ENCODE data around the gene SECTM1. TPM values are rescaled to one million over a fixed set of nuclear protein-coding genes. Genes with fewer than 3 reads are reported as not detected.

SECTM1 gene
- total and polyA plus RNA-seq, 9 of the 15 experiments (the other 6 are each of a cell fraction or from before 2014, with no cell fraction given), result 0.11 to 0.46 (median 0.18) TPM; not detected in 6

DNA sequence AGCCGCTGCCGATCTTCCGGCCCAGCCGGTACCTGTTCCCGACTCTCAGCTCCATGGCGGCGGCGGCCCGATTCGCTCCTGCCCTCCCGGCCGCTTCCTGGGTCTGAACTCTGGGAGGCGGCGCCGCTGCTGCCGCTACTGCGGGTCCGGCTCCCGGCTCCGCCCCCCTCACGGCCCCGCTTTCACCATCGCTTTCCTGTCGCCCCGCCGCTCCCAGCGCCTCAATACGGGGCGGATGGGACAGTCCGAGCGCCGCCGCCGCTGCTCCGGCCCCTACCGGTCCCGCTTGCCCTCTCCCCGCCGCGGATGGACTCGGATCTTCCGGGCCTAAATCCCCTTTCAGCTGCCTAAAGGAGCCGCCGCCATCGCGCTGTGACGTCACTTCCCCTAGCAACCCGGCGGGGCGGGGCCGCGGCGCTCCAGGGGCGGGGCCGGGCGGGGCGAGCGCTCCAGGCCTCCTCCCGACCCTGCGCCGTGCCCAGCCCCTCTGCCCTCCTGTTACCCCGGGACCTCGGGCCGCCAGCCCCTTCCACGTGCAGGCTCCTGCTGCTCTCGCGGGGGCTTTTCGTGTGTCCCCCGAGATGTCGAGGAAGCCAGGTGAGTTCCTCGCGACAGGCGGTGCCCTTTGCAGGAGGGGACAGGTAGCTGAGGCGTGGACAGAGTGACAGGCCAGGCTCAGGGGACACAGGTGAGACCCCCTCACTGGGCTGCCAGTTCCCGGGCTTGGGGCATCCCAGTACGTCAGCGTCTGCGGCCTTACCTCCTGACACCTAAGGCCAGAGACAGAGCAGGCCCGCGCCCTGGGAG is 60.0 kb downstream of the SECTM1 start, which contains the start of gene CSNK1D (continued):
- TF ChIP-seq, protein P1, sequence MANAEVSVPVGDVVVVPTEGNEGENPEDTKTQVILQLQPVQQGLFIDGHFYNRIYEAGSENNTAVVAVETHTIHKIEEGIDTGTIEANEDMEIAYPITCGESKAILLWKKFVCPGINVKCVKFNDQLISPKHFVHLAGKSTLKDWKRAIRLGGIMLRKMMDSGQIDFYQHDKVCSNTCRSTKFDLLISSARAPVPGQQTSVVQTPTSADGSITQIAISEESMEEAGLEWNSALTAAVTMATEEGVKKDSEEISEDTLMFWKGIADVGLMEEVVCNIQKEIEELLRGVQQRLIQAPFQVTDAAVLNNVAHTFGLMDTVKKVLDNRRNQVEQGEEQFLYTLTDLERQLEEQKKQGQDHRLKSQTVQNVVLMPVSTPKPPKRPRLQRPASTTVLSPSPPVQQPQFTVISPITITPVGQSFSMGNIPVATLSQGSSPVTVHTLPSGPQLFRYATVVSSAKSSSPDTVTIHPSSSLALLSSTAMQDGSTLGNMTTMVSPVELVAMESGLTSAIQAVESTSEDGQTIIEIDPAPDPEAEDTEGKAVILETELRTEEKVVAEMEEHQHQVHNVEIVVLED (CRISPR knock-in tag; IDR thresholded peaks at IDR 0.05), result peak; percentile 58
- peak; percentile 36; the same call in 1 of the 2 replicates for TF ChIP-seq KLF6 (CRISPR knock-in tag; IDR thresholded peaks at IDR 0.05; ENCODE audit: borderline replicate concordance)
- peak; percentile 87 for TF ChIP-seq MYC (IDR thresholded peaks at IDR 0.05; ENCODE audit: low read depth, low read length)
- TF ChIP-seq MYC (CRISPR knock-in tag; IDR thresholded peaks at IDR 0.05; ENCODE audit: borderline replicate concordance, low read depth), result no peak
- peak; percentile 55 to 57 for TF ChIP-seq NRF1 (conservative IDR thresholded peaks at IDR 0.05 in 1 of 2, IDR thresholded peaks at IDR 0.05 in 1 of 2)
- peak; percentile 39; the same call in 1 of the 2 replicates for TF ChIP-seq RNF2 (IDR thresholded peaks at IDR 0.05)
- peak in 1 of 2 experiments; percentile 87; a peak in 1 of 4 replicates for TF ChIP-seq NONO (IDR thresholded peaks at IDR 0.05; ENCODE audit: low read depth in 2 of 2, low read length in 1 of 2)
- TF ChIP-seq SMAD4 (CRISPR knock-in tag; conservative IDR thresholded peaks at IDR 0.05), result peak; percentile 54; the same call in 1 of the 2 replicates
- TF ChIP-seq, protein P2, sequence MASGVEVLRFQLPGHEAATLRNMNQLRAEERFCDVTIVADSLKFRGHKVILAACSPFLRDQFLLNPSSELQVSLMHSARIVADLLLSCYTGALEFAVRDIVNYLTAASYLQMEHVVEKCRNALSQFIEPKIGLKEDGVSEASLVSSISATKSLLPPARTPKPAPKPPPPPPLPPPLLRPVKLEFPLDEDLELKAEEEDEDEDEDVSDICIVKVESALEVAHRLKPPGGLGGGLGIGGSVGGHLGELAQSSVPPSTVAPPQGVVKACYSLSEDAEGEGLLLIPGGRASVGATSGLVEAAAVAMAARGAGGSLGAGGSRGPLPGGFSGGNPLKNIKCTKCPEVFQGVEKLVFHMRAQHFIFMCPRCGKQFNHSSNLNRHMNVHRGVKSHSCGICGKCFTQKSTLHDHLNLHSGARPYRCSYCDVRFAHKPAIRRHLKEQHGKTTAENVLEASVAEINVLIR (CRISPR knock-in tag; IDR thresholded peaks at IDR 0.05), result peak; percentile 87
- TF ChIP-seq ELF2 (CRISPR knock-in tag; IDR thresholded peaks at IDR 0.05), result 0 out of 2 replicates have a peak, but pooled peaks have one; percentile 56
- TF ChIP-seq PHTF2 (CRISPR knock-in tag; IDR thresholded peaks at IDR 0.05), result no peak
- no peak for TF ChIP-seq MCM3 (IDR thresholded peaks at IDR 0.05)
- TF ChIP-seq CSDE1 (IDR thresholded peaks at IDR 0.05), result peak in 1 of 2 experiments; percentile 68; a peak in 1 of 4 replicates
- no peak for TF ChIP-seq ZNF121 (CRISPR knock-in tag; conservative IDR thresholded peaks at IDR 0.05)
- TF ChIP-seq EGR1 (conservative IDR thresholded peaks at IDR 0.05), result peak; percentile 47
- no peak for TF ChIP-seq ZNF589 (CRISPR knock-in tag; IDR thresholded peaks at IDR 0.05; ENCODE audit: low read depth)
- TF ChIP-seq ADNP (tag; IDR thresholded peaks at IDR 0.05), result no peak
- 0 out of 2 replicates have a peak, but pooled peaks have one; percentile 4 for TF ChIP-seq STAG1 (CRISPR knock-in tag; IDR thresholded peaks at IDR 0.05; ENCODE audit: borderline replicate concordance)
- TF ChIP-seq SMARCB1 (IDR thresholded peaks at IDR 0.05; ENCODE audit: insufficient read length, low read depth), result no peak
- peak; percentile 37 for TF ChIP-seq FIP1L1 (IDR thresholded peaks at IDR 0.05; ENCODE audit: low read depth, low read length, poor library complexity, severe bottlenecking)
- TF ChIP-seq, protein P3, sequence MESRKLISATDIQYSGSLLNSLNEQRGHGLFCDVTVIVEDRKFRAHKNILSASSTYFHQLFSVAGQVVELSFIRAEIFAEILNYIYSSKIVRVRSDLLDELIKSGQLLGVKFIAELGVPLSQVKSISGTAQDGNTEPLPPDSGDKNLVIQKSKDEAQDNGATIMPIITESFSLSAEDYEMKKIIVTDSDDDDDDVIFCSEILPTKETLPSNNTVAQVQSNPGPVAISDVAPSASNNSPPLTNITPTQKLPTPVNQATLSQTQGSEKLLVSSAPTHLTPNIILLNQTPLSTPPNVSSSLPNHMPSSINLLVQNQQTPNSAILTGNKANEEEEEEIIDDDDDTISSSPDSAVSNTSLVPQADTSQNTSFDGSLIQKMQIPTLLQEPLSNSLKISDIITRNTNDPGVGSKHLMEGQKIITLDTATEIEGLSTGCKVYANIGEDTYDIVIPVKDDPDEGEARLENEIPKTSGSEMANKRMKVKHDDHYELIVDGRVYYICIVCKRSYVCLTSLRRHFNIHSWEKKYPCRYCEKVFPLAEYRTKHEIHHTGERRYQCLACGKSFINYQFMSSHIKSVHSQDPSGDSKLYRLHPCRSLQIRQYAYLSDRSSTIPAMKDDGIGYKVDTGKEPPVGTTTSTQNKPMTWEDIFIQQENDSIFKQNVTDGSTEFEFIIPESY (CRISPR knock-in tag; IDR thresholded peaks at IDR 0.05), result peak; percentile 47; the same call in 1 of the 2 replicates
- TF ChIP-seq, protein P4, sequence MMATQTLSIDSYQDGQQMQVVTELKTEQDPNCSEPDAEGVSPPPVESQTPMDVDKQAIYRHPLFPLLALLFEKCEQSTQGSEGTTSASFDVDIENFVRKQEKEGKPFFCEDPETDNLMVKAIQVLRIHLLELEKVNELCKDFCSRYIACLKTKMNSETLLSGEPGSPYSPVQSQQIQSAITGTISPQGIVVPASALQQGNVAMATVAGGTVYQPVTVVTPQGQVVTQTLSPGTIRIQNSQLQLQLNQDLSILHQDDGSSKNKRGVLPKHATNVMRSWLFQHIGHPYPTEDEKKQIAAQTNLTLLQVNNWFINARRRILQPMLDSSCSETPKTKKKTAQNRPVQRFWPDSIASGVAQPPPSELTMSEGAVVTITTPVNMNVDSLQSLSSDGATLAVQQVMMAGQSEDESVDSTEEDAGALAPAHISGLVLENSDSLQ (IDR thresholded peaks at IDR 0.05), result peak; percentile 40
- TF ChIP-seq DACH1 (IDR thresholded peaks at IDR 0.05; ENCODE audit: partially characterized antibody), result peak; percentile 44
